ENCODE data around the gene PAPLN. TPM values are rescaled to one million over a fixed set of nuclear protein-coding genes. Genes with fewer than 3 reads are reported as not detected.

PAPLN gene
- total and polyA plus RNA-seq, 9 of the 15 experiments (the other 6 are each of a cell fraction or from before 2014, with no cell fraction given): 0.43 to 3.5 (median 1.7) TPM

- H3K9me3 ChIP-seq (replicated peaks; ENCODE audit: control insufficient read depth, insufficient read depth, low read depth, low read length): no peaks in the 10 kb centered on the region
- TF ChIP-seq RAD21 (CRISPR knock-in tag; conservative IDR thresholded peaks at IDR 0.05 in 1 of 2, IDR thresholded peaks at IDR 0.05 in 1 of 2): peak; percentile 36 to 72
- peak; percentile 37 to 65 (median 46); a peak in 4 of 6 replicates for TF ChIP-seq CTCF (IDR thresholded peaks at IDR 0.05 in 2 of 3, conservative IDR thresholded peaks at IDR 0.05 in 1 of 3; ENCODE audit: insufficient read depth in 2 of 3, low read depth in 1 of 3, low read length in 3 of 3)
- no peak for TF ChIP-seq HMGXB4 (CRISPR knock-in tag; IDR thresholded peaks at IDR 0.05)
- TF ChIP-seq, protein P1, sequence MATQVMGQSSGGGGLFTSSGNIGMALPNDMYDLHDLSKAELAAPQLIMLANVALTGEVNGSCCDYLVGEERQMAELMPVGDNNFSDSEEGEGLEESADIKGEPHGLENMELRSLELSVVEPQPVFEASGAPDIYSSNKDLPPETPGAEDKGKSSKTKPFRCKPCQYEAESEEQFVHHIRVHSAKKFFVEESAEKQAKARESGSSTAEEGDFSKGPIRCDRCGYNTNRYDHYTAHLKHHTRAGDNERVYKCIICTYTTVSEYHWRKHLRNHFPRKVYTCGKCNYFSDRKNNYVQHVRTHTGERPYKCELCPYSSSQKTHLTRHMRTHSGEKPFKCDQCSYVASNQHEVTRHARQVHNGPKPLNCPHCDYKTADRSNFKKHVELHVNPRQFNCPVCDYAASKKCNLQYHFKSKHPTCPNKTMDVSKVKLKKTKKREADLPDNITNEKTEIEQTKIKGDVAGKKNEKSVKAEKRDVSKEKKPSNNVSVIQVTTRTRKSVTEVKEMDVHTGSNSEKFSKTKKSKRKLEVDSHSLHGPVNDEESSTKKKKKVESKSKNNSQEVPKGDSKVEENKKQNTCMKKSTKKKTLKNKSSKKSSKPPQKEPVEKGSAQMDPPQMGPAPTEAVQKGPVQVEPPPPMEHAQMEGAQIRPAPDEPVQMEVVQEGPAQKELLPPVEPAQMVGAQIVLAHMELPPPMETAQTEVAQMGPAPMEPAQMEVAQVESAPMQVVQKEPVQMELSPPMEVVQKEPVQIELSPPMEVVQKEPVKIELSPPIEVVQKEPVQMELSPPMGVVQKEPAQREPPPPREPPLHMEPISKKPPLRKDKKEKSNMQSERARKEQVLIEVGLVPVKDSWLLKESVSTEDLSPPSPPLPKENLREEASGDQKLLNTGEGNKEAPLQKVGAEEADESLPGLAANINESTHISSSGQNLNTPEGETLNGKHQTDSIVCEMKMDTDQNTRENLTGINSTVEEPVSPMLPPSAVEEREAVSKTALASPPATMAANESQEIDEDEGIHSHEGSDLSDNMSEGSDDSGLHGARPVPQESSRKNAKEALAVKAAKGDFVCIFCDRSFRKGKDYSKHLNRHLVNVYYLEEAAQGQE (IDR thresholded peaks at IDR 0.05; ENCODE audit: borderline replicate concordance): peak; percentile 55; the same call in 1 of the 2 replicates
- TF ChIP-seq, protein P1 (CRISPR knock-in tag; IDR thresholded peaks at IDR 0.05; ENCODE audit: low read depth): no peak
- TF ChIP-seq SMC3 (conservative IDR thresholded peaks at IDR 0.05; ENCODE audit: insufficient read depth, low read depth, low read length): peak; percentile 37
- 54% methylated on average over 1 of the region's 1 CpG for WGBS (ENCODE audit: insufficient coverage, low coverage, missing lambda C conversion rate)
- H3K27me3 ChIP-seq (ENCODE audit: control insufficient read depth in 2 of 2, insufficient read depth in 2 of 2, low read length in 2 of 2): no peaks in the 10 kb centered on the region
- no peaks in the 10 kb centered on the region for H3K4me1 ChIP-seq (replicated peaks in 1 of 2; ENCODE audit: control insufficient read depth in 2 of 2, insufficient read depth in 2 of 2, low read length in 2 of 2)
- peaks cover 12% of the 10 kb centered on the region; the same call in 1 of the 3 replicates for H3K36me3 ChIP-seq (ENCODE audit: control insufficient read depth, insufficient read depth, low read length)
- CTCF ChIA-PET (ENCODE audit: low intra/inter-chr PET ratio): interaction anchor here (1.4 to 2.4 kb wide), 2 partner anchors 174 to 177 kb away, joined by 4 to 23 read pairs; no protein-coding TSS in a partner anchor
- H2AFZ ChIP-seq (ENCODE audit: low read depth, low read length): no peak overlapping the region
- H3K4me2 ChIP-seq (ENCODE audit: insufficient read depth, low read length): no peak overlapping the region
- no peaks in the 10 kb centered on the region for H4K20me1 ChIP-seq (replicated peaks; ENCODE audit: control insufficient read depth, insufficient read depth, low read length)
- in situ Hi-C loops (cut with MboI) (loop anchor here (5.0 kb wide), 1 partner anchor 172 kb away; no protein-coding TSS in a partner anchor), intact Hi-C loops (cut with micrococcal nuclease) (loop anchor here (5.0 kb wide), 1 partner anchor 177 kb away; no protein-coding TSS in a partner anchor)
- peak; percentile 6 for FAIRE-seq
- peak; percentile 67; the same call in 2 of the 3 replicates for ATAC-seq
- DNase-seq (ENCODE audit: extremely low read depth in 1 of 4, low spot score in 3 of 4): peak; percentile 10 to 32 (median 14)
- no peak overlapping the region for H3K9ac ChIP-seq (ENCODE audit: insufficient read depth in 1 of 2, low read depth in 2 of 2, low read length in 2 of 2)
- no TSS peak for BruUV-seq (replicated peaks)
- H3K4me3 ChIP-seq: no peak overlapping the region
- POLR2A ChIA-PET: interaction anchor here (0.5 to 1.5 kb wide), 4 partner anchors 9 to 335 kb away, joined by 3 to 7 read pairs (median 4); no protein-coding TSS in a partner anchor
- H3K9me1 ChIP-seq (ENCODE audit: control insufficient read depth, insufficient read depth, low read length): no peaks in the 10 kb centered on the region
- no peak overlapping the region for H3K27ac ChIP-seq (ENCODE audit: extremely low read depth, low read depth, low read length)
- no peaks in the 10 kb centered on the region for H3K79me2 ChIP-seq (ENCODE audit: control insufficient read depth, insufficient read depth, low read length)
Measured at GRCh38 chr14:73295198-73295796, 58.0 kb downstream of the PAPLN start.
